GM19099 (cell line): ENCODE results near the gene CALCOCO2.

ENCODE experiments used
- POLR2A ChIP-seq: IDR thresholded peaks from 3 replicates; pipeline ENCODE4 v1.6.1; 2011; ENCODE audit warnings: low read depth; ENCODE audit not compliant: insufficient read length; ENCODE audit errors: extremely low read depth

CALCOCO2 gene

DNA sequence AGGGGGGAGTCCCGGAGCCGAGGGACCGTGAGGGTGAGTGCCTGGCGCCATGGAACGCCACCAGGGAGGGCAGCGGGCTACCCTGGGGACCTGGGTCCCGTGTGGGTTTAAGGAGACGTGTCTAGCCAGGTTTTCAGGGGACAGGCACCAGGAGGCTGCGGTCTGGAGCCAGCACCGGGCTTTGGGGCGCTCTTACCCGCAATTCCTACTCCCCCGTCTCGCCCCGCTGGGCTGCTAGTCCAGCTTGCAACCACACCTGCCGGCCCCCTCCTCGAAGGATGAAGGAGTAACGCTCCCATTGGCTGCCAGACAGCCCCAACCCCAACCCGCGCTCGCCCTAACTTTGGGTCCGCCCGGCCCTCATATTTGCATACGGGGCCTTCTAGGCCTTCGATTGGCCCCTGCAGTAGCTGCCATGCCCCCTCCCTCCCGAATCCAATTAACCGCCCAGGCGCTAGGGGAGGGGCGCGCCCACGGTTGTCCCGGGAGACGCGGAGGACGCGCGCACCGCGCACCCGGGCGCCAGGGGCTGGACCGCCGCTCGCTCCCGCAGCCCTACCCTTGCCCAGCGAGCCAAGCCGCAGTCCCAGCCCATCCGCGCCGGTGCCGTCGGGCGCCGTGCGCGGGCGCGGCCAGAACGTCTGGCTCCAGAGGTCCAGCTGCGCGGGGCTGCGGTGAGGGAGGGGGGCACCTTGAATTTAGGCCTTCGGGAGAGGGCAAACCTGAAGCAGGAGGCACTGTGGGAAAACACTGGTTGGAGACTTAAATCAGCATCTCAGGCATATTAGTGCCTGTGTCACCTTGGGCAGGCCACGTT is 13.9 kb upstream of the CALCOCO2 start, which contains the start of gene TTLL6:
TSS of gene TTLL6 (minus strand) at position 456 of the 817 bp plus-strand sequence. CDS start at position 299, 157 bp downstream.
- TF ChIP-seq POLR2A = no peak

DNA sequence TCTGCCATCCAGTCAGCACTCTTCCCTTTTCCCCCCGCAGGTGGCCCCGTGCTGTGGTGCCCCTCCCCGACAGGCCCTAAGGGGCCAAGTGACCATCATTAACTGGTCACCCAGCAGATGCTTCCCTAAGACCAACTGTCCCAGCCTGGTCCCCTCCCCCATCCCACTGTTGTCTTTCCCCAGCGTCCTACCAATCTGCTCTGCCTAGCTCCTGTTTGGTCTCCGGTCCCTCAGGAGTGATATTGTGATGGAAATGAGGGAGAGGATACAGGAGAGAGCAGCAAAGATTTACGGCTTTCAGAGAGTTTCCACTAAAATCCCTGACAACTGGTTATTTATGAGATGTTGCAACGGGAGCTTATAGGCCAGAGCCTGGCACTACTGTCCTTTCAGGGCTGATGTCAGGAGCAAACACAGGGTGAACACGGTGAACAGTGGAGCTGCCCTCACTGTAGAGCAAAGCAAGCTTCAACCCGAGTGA is 12.4 kb upstream of the CALCOCO2 start:
- TF ChIP-seq POLR2A = no peak

DNA sequence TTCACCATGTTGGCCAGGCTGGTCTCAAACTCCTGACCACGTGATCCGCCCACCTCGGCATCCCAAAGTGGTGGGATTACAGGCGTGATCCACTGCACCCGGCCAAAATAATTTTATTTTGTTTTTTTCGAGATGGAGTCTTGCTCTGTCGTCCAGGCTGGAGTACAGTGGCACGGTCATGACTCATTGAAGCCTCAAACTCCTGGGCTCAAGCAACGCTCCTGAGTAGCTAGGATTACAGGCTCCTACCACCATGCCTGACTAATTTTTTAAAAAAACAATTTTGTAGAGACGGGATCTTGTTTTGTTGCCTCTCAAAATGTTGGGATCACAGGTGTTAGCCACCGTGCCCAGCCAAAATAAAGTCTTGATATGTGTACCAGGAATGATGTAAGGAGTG is 11.4 kb upstream of the CALCOCO2 start:
- TF ChIP-seq POLR2A = no peak

DNA sequence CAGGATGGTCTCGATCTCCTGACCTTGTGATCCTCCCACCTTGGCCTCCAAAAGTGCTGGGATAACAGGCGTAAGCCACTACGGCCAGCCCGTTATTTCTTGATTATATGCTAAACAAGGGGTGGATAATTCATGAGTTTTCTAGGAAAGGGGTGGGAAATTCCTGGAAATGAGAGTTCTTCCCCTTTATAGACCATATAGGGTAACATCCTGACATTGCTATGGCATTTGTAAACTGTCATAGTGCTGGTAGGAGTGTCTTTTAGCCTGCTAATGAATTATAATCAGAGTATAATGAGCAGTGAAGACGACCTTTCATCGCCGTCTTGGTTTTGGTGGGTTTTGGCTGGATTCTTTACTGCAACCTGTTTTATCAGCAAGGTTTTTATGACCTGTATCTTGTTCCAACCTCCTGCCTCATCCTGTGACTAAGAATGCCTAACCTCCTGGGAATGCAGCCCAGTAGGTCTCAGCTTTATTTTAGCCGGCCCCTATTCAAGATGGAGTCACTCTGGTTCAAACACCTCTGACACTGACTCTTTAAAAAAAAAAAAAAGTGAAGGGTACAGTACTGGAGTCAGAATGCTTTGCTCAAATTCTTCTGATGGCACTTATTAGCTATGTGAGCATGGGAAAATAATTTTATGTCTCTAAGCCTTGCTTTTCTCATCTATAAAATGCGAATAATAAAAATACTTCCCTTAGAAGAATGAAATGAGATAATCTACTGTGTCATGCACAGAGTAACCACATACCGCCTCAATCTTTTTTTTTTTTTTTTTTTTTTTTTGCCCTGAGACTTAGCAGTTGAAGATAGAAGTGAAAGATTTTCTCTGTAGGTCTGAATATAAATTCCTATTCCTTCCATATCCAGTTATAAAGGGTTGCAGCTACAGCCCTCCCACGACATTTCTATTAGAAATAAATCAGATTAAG is 5.1 kb upstream of the CALCOCO2 start:
- no peak for TF ChIP-seq POLR2A

DNA sequence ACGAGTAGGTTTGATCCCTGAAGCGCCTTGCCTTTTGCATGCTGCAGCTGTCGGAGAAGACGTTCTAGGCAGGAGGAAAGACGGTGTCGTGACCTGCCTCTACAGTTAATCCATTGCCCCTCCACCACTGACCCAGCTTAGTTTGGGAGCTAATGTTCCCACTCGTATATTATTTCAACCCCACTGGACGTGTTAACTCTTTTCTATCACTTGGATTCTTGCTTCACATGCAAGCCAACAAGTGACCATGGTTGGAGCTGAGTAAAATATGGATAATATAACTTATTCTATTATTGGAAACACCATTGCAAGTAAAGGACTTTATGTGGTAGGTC is 681 bp downstream of the CALCOCO2 start:
- no peak for TF ChIP-seq POLR2A

DNA sequence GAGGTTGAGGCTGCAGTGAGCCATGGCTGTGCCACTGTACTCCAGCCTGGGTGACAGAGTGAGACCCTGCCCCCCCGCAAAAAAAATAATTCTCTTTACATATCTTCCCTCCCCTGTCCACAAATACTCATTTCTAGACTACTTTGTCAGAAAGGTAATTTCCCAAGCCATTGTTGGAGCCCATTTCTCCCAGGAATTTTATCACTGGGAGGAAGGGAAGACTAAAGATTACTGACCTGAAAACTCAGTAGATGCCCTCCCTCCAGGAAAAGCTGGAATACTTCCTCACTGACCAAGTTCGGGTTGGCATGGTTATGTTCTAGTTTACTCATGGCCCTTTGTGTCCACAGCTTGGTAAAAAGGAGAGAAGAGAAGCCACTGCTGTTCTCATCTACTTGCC is 4.1 kb downstream of the CALCOCO2 start:
- TF ChIP-seq POLR2A = no peak

DNA sequence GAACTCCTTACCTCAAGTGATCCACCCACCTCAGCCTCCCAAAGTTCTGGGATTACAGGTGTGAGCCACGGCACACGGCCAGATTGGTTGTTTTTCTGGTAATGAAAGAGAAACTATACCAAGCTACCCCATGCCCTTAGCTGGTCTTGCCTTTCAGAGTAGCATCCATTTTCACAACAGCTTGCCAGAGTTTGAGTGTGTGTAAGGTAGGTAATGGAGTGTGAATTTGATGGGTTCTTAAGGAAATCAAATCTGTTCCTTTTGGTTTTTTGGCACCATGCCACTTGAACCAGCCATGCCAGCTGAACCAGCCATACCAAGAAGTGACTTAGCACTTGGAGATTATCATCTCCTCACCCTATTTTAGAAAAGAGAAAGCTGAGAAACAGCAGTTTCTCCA is 5.1 kb downstream of the CALCOCO2 start:
- no peak for TF ChIP-seq POLR2A

DNA sequence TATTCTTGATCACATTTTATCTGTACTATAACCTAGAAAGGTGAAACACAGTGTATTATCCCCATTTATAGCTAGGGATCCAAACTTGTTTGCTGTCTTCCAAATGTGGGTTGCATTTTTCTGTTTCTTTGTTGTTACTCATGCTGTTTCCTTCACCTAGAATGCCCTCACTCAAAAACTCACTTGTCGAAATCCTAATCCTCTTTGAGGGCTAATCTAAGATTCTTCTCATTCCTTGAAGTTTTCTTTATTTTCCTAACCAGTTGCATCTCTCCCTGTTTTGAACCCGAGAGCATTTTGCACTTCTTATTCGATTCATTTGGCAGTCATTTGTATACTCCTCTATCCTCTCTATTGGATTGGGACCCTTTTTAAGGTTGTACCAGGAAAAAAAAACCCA is 9.6 kb downstream of the CALCOCO2 start:
- TF ChIP-seq POLR2A = no peak

DNA sequence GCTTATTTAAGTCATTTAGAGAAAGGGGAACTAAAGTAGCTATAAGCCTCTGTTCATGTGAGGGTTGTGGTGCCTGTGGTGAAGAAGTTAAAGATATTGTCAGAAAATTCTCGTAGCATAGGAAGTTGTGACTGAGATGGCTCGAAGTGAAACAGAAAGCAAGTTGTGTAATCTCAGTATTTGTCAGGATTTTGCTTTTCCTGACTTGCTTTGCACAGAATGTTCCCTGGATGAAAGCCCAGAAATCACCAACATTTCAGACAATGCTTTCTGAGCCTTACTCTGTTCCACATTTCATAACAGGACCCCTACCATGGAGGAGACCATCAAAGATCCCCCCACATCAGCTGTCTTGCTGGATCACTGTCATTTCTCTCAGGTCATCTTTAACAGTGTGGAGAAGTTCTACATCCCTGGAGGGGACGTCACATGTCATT is 10.6 kb downstream of the CALCOCO2 start:
- TF ChIP-seq POLR2A = no peak

DNA sequence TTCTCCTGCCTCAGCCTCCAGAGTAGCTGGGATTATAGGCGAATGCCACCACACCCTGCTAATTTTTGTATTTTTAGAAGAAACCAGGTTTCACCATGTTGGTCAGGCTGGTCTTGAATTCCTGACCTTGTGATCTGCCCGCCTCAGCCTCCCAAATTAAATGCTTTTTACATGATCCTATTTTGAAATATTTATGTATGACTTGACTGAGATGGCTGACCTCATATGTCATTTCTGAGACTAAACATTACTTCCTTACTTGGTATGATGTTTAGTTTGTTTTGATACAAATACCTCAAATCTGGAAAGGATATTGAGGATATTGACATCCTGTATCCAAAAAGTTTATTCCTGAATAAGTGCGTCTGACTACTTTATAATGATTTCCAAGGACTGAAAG is 11.9 kb downstream of the CALCOCO2 start:
- TF ChIP-seq POLR2A = no peak

DNA sequence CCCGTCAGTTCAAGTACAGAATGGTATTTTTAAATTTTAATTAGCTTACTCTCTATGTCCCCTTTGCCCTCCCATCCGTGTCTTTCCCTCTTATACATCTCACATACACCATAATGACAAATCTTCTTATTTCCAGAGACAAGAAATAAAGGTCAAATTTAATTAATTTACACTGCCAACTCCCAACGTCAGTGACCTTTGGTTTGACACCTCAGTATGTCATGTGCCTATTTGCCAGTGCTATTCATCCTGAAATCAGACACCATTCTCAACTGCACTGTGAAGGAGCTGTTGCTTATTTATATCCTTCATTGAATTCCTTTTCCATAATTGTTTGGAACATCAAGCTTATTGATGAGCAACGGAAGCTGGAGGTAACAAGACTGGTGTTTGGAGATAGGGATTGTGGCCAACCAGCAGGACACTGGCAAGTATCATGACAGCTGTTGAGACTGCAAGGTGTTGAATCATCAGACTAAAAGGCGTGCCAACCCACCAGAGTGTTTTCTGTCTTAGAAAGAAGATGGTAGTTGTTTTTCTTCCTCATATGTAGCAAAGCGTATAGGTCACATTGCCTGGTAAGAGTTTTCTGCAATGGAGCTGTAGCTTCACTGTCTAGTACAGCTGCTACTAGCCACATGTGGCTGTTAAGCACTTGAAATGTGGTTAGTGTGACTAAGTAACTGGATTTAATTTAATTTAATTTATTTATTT is 12.5 kb downstream of the CALCOCO2 start:
- TF ChIP-seq POLR2A = no peak

DNA sequence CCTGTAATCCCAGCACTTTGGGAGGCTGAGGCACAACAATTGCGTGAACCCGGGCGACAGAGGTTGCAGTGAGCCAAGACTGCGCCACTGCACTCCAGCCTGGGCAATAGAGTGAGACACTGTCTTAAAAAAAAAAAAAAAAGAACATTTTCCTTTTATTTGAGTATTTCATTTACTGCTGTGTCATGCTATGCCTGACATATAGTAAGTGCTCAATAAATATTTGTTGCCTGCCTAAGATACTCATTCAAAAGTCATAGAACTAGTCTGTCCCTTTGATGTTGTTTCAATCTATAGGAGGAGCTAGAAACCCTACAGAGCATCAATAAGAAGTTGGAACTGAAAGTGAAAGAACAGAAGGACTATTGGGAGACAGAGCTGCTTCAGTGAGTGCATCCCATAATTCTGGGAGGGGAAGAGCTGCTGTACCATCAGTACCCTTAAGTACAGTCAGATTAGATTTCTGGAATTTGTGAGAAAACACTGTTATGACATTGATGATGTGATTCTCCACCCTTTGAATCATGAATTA is 20.0 kb downstream of the CALCOCO2 start:
- no peak for TF ChIP-seq POLR2A

DNA sequence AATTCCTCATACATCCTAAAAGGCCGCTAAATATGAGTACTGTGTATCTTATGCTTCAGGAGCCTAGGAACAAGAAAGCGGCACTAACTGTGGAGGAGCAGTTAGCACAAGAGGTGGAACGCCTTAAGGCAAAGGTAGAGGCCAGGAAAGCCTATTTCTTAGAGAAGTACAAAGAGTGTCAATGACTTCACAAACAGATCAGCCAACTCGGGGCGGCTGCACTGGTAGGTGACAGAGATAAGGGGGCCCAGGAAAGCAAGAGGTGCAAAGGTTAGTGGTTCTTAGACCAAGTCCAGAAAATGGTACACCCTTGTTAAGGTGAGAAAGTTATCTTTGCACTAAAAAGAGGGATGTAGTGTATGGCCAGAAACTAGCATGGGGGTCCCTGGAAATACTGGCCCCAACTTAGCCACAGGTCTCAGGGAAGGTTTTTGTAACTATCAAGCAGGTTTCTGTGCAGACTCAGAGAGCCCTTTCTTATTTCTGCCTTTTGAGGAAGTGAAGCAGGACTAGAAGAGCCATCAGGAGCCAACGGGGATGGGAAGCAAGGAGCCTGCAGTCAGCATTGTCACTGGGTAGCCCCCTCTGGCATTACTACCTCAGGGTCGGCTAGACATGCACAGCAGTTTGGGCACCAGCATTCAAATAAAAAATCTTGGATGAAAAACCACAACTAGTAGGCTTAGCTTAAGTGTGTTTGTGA is 24.1 kb downstream of the CALCOCO2 start:
- no peak for TF ChIP-seq POLR2A
